ENCODE results near the gene PRR3.

GRCh38 chr6:30547454-30547853 is 9.6 kb upstream of the PRR3 start:
- TF ChIP-seq CTCF (conservative IDR thresholded peaks at IDR 0.05; ENCODE audit: low read depth, low read length): no peak
- TF ChIP-seq EZH2 (IDR thresholded peaks at IDR 0.05; ENCODE audit: borderline replicate concordance, low read depth, low read length, poor library complexity, severe bottlenecking): no peak
